GM21717 (cell line): ENCODE measurements around the gene KRTAP5-10.
"Not testable (repeated sequence)": the region's sequence is repeated elsewhere in the genome, so short reads cannot be mapped to it uniquely, and the experiment has no call there.

Source experiments
- ATAC-seq: cut with Tn5 transposase; IDR thresholded peaks from one replicate; pipeline ENCODE4 v1.9.1; 2021; ENCODE audit warnings: mild to moderate bottlenecking, moderate library complexity; ENCODE audit not compliant: unreplicated experiment

The KRTAP5-10 gene

GRCh38 chr11:71542382-71542781 lies 23.0 kb upstream of the KRTAP5-10 start:
- no peak for ATAC-seq

GRCh38 chr11:71542879-71543777 lies 22.2 kb upstream of the KRTAP5-10 start:
- no peak for ATAC-seq

DNA sequence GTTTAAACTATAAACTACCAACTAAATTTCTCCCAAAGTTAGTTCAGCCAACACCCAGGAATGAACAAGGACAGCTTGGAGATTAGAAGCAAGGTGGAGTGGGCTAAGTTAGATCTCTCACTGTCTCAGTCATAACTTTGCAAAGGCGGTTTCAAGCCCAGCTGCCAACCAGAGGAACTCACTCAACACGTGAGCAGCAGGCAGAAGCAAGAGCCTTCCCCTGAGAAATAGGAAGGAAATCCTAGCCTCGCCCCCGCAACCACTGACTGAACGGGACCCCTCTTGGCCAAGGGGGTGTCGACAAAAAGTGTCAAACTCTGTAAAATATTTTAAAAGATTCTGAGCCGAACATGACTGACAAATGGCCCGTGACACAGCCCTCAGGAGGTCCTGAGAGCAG lies 21.5 kb upstream of the KRTAP5-10 start:
- ATAC-seq: no peak

DNA sequence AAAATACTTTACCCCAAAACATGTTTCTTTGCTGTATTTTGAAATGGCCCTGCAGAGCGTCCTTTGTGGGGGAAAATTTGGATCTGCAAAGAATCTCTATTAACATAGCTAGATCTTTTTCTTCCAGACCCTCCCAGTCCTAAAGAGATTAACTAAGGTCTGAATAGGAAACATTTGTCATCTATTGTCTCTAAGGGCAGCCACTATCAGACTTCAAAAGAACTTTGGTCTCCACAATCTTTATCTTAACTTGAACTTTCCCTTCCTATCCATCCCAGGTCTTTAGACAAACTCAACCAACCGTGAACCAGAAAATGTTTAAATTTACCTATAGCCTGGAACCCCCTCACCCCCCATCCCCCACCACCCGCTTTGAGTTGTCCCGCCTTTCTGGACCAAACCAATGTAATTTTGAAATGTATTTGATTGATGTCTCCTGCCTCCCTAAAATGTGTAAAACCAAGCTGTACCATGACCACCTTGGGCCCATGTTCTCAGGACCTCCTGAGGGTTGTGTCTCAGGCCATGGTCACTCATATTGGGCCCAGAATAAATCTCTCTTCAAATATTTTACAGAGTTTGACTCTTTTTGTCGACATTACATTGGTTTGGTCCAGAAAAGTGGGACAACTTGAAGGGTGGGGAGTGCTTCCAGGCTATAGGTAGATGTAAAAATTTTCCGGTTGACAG lies 20.7 kb upstream of the KRTAP5-10 start:
- ATAC-seq: no peak

DNA sequence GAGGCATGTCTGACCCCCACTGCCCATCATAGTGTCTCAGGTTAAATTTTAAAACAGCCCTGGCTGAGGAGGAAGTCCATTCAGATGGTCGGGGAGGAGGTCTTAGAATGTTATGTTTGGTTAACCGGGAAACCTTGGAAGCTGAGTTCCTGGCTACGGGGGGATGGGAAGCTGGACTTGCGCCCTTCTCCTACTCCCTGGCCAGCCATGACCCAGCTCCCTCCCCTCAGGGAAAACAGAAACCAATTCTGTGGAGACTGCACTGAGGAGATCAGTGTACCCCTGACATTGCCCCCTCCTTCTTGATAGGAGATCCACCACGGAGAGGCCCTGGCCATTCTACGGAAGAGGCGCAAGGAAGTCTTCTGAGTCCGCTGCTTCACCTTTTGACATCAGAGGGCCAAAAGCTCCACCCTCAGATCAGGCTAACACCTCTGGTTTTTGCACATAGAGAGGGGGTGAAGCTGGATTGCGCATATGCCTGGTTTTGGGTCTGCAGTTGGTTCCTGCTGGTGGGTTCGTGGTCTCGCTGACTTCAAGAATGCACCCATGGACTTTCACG lies 19.9 kb upstream of the KRTAP5-10 start:
- ATAC-seq: no peak

- ATAC-seq: no peak
Measured at GRCh38 chr11:71548120-71548519, 17.2 kb upstream of the KRTAP5-10 start, which contains the start of gene KRTAP5-9. KRTAP5-9 (plus strand) TSS chr11:71548420; CDS start chr11:71548658, 238 bp downstream.

DNA sequence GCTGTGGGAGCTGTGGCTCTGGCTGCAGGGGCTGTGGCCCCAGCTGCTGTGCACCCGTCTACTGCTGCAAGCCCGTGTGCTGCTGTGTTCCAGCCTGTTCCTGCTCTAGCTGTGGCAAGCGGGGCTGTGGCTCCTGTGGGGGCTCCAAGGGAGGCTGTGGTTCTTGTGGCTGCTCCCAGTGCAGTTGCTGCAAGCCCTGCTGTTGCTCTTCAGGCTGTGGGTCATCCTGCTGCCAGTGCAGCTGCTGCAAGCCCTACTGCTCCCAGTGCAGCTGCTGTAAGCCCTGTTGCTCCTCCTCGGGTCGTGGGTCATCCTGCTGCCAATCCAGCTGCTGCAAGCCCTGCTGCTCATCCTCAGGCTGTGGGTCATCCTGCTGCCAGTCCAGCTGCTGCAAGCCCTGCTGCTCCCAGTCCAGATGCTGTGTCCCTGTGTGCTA lies 16.6 kb upstream of the KRTAP5-10 start:
- ATAC-seq: no peak

DNA sequence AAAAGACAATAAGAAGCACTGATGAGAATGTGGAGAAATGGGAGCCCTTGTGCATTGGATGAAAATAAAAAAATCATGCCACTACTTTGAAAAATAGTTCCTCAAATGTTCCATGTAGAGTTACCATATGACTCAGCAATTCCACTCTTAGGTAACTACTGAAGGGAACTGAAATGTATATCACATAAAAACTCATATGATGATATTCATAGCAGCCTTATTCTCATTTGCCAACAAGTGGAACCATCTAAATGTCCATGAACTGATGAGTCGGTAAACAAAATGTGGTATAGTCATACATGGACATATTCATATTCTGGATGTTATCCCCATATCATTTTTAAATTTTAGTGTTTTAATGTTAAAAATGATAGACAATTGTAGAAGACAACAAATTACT lies 13.7 kb upstream of the KRTAP5-10 start:
- no peak for ATAC-seq

- ATAC-seq: no peak
Measured at GRCh38 chr11:71554996-71555395, 10.4 kb upstream of the KRTAP5-10 start.

DNA sequence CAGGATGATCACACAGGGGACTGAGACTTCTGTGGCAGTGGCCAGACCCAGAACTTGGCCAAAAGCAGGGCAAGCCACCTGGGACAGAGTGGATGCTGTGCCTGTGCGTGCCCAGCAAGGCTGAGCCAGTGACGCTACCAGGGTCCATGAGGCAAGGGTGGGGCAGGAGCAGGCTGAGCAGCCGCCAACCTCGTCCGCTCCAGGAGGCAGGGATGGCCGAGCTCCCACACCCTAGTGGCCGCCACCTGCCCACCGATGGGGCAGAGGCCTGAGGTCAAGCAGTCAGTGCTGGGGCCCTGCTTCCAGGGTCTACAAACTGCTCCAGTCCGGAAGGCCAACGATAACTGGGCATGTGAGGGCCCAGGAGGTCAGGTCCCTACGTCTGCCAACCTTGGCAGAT lies 9.9 kb upstream of the KRTAP5-10 start:
- ATAC-seq: no peak

- no peak for ATAC-seq
Measured at GRCh38 chr11:71556018-71556417, 9.3 kb upstream of the KRTAP5-10 start.

- ATAC-seq: no peak
Measured at GRCh38 chr11:71557257-71557656, 8.1 kb upstream of the KRTAP5-10 start.

DNA sequence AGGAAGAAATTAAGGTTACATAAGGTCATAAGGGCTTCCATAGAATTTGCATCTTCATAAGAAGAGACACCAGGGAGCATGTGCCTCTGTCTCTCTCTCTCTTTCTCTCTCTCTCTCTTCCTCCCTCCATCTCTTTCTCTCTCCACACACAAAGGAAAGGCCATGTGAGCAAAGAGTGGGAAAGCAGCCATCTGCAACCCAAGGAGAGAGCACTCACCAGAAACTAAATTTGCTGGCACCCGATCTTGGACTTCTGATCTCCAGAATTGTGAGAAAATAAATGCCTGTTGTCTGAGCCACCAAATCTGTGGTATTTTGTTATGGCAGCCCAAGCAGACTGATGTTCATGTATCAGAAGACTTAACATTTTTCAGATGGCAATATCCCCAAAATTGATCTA lies 6.4 kb upstream of the KRTAP5-10 start:
- ATAC-seq: no peak

GRCh38 chr11:71562120-71562519 lies 3.2 kb upstream of the KRTAP5-10 start:
- ATAC-seq: no peak

GRCh38 chr11:71563406-71563805 lies 2.0 kb upstream of the KRTAP5-10 start:
- ATAC-seq: no peak

DNA sequence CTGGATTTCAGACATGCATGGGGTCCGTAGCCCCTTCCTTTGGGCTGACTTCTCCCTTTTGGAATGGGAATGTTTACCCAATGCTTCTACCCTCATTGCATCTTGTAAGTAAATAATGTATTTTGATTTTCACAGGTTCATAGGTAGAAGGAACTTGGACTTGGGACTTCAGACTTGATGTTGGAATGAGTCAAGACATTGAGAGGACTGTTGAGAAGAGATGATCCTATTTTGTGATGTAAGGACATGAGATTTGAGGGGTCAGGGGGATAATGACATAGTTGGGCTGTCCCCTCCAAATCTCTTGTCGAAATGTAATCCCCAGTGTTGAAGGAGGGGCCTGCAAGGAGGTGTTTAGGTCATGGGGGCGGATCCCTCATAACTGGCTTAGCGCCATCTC lies 933 bp upstream of the KRTAP5-10 start:
- no peak for ATAC-seq

- no peak for ATAC-seq
Measured at GRCh38 chr11:71566081-71566620, 788 bp downstream of the KRTAP5-10 start.

GRCh38 chr11:71566626-71567599 lies 1.6 kb downstream of the KRTAP5-10 start:
- not testable (repeated sequence) for ATAC-seq

DNA sequence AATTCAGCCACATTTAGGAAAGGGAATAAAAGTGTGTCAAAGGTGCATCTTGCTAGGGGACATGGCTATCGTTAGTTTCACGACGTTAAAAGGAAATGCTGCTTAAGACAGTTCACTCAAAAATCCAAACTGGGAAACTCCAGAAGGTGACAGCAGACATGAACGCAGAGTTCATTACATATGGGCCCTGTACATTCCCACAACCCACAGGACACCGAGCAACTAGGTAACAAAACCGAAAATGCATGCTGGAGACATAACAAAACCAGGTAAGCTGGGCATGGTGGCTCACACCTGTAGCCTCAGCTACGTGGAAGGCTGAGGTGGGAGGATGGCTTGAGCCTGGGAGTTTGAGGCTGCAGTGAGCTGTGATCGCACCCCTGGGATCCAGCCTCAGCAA lies 2.3 kb downstream of the KRTAP5-10 start:
- not testable (repeated sequence) for ATAC-seq

DNA sequence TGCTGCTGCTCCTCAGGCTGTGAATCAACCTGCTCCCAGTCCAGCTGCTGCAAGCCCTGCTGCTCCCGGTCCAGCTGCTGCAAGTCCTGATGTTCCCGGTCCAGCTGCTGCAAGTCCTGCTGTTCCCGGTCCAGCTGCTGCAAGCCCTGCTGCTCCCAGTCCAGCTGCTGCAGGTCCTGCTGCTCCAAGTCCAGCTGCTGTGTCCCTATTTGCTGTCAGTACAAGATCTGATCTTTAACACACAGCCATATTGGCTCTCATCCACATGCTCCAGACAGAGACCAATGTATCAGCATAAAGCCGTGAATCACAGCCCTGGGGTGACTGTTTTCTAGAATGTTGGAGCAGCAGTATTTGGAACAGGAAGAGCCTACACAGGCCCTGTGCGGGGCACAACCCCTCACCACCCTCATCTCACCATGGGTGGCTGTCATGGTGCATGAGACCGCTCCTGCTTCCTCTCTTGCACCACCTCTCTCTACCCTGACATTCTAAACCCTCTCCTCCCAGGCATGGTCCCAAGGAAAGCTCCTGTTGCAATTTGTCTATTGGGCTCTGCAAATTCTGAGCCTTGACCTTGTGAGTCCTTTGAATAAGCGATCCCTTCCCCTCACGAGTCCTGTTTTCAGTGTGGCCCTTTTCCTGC lies 3.5 kb downstream of the KRTAP5-10 start:
- ATAC-seq: no peak
